ENCODE data around the gene PREX1.

GRCh38 chr20:48783533-48784272 lies 44.1 kb downstream of the PREX1 start:
- TF ChIP-seq YY1 (IDR thresholded peaks at IDR 0.05; ENCODE audit: insufficient read depth, insufficient read length) (no peak), ZNF274 (IDR thresholded peaks at IDR 0.05; ENCODE audit: low read depth, low read length) (no peak)

All from NT2/D1 (cell line).